ENCODE measurements around the gene ARHGAP1. TPM values are rescaled to one million over a fixed set of nuclear protein-coding genes. Genes with fewer than 3 reads are reported as not detected.
A peak's percentile ranks its signal among the peaks of the same experiment; 100 is the strongest.

ARHGAP1 gene
- total and polyA plus RNA-seq, 2 of the 4 experiments (the other 2 are of a cell fraction) = 46.6 to 78.8 TPM

- no peak overlapping the region for H3K18ac ChIP-seq (ENCODE audit: low read depth, low read length)
- H2AK9ac ChIP-seq (replicated peaks; ENCODE audit: low read depth, low read length, poor library complexity) = peak overlapping the region; percentile 39
- H3K27me3 ChIP-seq (ENCODE audit: control insufficient read depth, insufficient read depth, low read length) = no peaks in the 10 kb centered on the region
- H3K4me2 ChIP-seq (ENCODE audit: low read depth, low read length) = no peak overlapping the region
- no peak overlapping the region for H3K9ac ChIP-seq (ENCODE audit: low read depth, low read length)
- DNase-seq (peak; percentile 30), ATAC-seq (ENCODE audit: low read depth) (peak; percentile 34)
- ChIA-PET POLR2A (ENCODE audit: unreplicated experiment) (no interaction called here), CTCF (interaction anchor here (0.7 kb wide), 1 partner anchor 47 kb away, joined by 3 read pairs; no protein-coding TSS in a partner anchor)
- peaks cover 0 to 8% of the 10 kb centered on the region in 2 experiments; a peak in 2 of 4 replicates for H3K79me1 ChIP-seq (ENCODE audit: low read depth in 1 of 2, low read length in 2 of 2)
- no peaks in the 10 kb centered on the region for H3K9me3 ChIP-seq (ENCODE audit: control insufficient read depth, insufficient read depth, low read length)
- in situ Hi-C loops (cut with MboI; ENCODE audit: low sequenced_read_pairs) = no loop called here
- H2AK5ac ChIP-seq (ENCODE audit: low read depth, low read length) = 0 out of 2 replicates have a peak overlapping the region, but pooled peaks have one; percentile 26
- H2BK20ac ChIP-seq (ENCODE audit: low read depth, low read length) = peak overlapping the region; percentile 23; the same call in 1 of the 2 replicates
- H3K4me1 ChIP-seq (ENCODE audit: control insufficient read depth, insufficient read depth, low read length) = peaks cover 7% of the 10 kb centered on the region
- H3K36me3 ChIP-seq (ENCODE audit: control insufficient read depth, insufficient read depth, low read length) = peaks cover 43% of the 10 kb centered on the region
- peak overlapping the region; percentile 38; the same call in 1 of the 2 replicates for H3K4ac ChIP-seq (ENCODE audit: low read depth, low read length)
- no peaks in the 10 kb centered on the region for H4K20me1 ChIP-seq (ENCODE audit: insufficient read depth, low read length)
- no CpG with 5 or more reads among the region's 4 CpGs for WGBS, 2 experiments (ENCODE audit: extremely low coverage in 2 of 2, insufficient read length in 1 of 2)
- H2BK5ac ChIP-seq (ENCODE audit: low read depth, low read length, poor library complexity, severe bottlenecking) = no peak overlapping the region
- no peak overlapping the region for H3K56ac ChIP-seq (ENCODE audit: extremely low read depth, insufficient read depth, low read length)
- H3K23ac ChIP-seq (ENCODE audit: low read depth, low read length) = no peak overlapping the region; the same call in 1 of the 2 replicates
- no peak overlapping the region for H2AFZ ChIP-seq (replicated peaks; ENCODE audit: low read length, poor library complexity)
- H3K9me1 ChIP-seq (ENCODE audit: insufficient read depth, low read length) = peaks cover 12% of the 10 kb centered on the region
- BruUV-seq (replicated peaks) = no TSS peak
- no peak overlapping the region for H4K5ac ChIP-seq (ENCODE audit: low read depth, low read length)
- no peak overlapping the region for H3K27ac ChIP-seq (ENCODE audit: insufficient read depth, low read length)
- TF ChIP-seq FOS (IDR thresholded peaks at IDR 0.05; ENCODE audit: low read depth, low read length) = no peak
- no peak overlapping the region for H2BK15ac ChIP-seq (ENCODE audit: low read depth, low read length)
- H3K14ac ChIP-seq (replicated peaks; ENCODE audit: low read depth, low read length) = no peak overlapping the region
- no peak overlapping the region for H4K91ac ChIP-seq (ENCODE audit: insufficient read depth, low read depth, low read length)
- H4K8ac ChIP-seq (ENCODE audit: low read depth in 2 of 2, low read length in 2 of 2) = no peak overlapping the region
- H2BK120ac ChIP-seq (ENCODE audit: low read depth, low read length) = no peak overlapping the region
- intact Hi-C loops (cut with micrococcal nuclease) = no loop called here
- no peak overlapping the region for H3K4me3 ChIP-seq (ENCODE audit: insufficient read depth, low read depth, low read length)
- dilution Hi-C loops (cut with HindIII; ENCODE audit: low sequenced_read_pairs, unreplicated experiment) = no loop called here
Observed at GRCh38 chr11:46663277-46663940, 37.0 kb downstream of the ARHGAP1 start.
